AG09309 (cell line): ENCODE results near the gene AASDHPPT.

ENCODE experiments used
- DNase-seq: peaks from one replicate; pipeline ENCODE4 v3.0.0-alpha.2; 2010; ENCODE audit warnings: low read depth
- H3K4me3 ChIP-seq: 2 replicates; pipeline ENCODE4 v1.5.1; 2011; ENCODE audit warnings: mild to moderate bottlenecking, low read depth, low read length, moderate library complexity; ENCODE audit not compliant: control insufficient read depth
- CTCF ChIP-seq: IDR thresholded peaks from 2 replicates; pipeline ENCODE4 v1.5.1; 2011; ENCODE audit warnings: mild to moderate bottlenecking, low read depth, low read length, inconsistent platforms; ENCODE audit not compliant: insufficient read depth, control insufficient read depth; ENCODE audit errors: missing control alignments

Gene AASDHPPT

GRCh38 chr11:106098893-106099553 is 21.6 kb downstream of the AASDHPPT start:
- H3K4me3 ChIP-seq = no peak overlapping the region
- no peak for TF ChIP-seq CTCF

GRCh38 chr11:106101370-106101769 is 23.9 kb downstream of the AASDHPPT start:
- DNase-seq = no peak
- H3K4me3 ChIP-seq = no peak overlapping the region
- no peak for TF ChIP-seq CTCF

More at GRCh38 chr11:106098893-106099553, 21.6 kb downstream of the AASDHPPT start:
- no peak for DNase-seq

DNA sequence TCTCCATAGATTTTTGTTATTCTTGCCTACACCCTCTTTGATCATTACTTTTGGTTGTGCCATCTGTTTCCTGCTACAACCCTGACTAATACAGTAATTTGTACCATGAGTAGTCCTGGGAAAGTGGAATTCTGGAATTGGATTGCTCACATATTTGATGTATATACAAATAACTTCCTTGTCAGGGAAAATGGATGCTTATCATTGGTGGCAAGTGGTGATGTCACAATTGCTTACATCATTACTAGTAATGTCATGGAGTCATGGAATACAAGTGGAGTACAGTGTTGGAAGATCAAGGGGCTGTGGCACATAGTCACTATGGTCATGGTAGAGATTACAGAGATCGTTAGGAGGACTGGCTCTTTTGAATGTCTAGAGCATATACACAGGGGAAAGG is 24.4 kb downstream of the AASDHPPT start:
- H3K4me3 ChIP-seq = no peak overlapping the region
- DNase-seq = no peak
- TF ChIP-seq CTCF = no peak

DNA sequence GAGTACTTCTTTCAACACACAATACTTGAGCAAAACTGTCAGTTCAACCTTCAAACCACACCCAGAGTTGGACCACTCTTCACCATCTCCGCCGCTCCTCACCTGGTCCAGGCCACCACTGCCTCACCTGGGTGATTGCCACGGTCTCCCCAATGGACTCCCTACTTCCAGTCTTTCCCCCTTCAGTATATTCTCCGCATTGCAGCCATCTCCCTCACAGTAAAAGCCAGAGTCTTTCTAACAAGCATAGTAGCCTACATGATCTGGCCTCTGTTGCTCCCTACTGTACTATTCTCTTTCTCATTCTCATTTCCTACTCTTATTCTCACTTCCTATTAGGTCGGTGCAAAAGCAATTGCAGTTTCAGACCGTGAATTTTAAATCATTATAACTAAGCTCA is 28.5 kb downstream of the AASDHPPT start:
- no peak for DNase-seq
- no peak overlapping the region for H3K4me3 ChIP-seq
- TF ChIP-seq CTCF = no peak

- no peak for DNase-seq
- TF ChIP-seq CTCF = no peak
- H3K4me3 ChIP-seq = no peak overlapping the region
These were observed 44.3 kb downstream of the AASDHPPT start for GRCh38 chr11:106121570-106122320.

GRCh38 chr11:106127604-106128003 is 50.1 kb downstream of the AASDHPPT start:
- no peak for DNase-seq
- TF ChIP-seq CTCF = no peak
- H3K4me3 ChIP-seq = no peak overlapping the region
